RWPE1 (cell line): ENCODE results near the gene ABHD11.
"Not testable (repeated sequence)": the region's sequence is repeated elsewhere in the genome, so short reads cannot be mapped to it uniquely, and the experiment has no call there.

Source experiments
- CTCF ChIA-PET: fragments of 350-600 bp; sonication (Branson Sonifier 250); formaldehyde crosslinking; extraction: SDS; loops from one replicate; lab custom pipeline; 2021; lab: Yijun Ruan, JAX
- POLR2A ChIA-PET: fragments of 400-600 bp; formaldehyde crosslinking; extraction: SDS; loops from one replicate; lab custom pipeline; 2020; ENCODE audit warnings: antibody characterized with exemption; ENCODE audit not compliant: low non-redundant PET; lab: Yijun Ruan, JAX
- DNase-seq: peaks from one replicate; pipeline ENCODE4 v3.0.0; 2012; ENCODE audit warnings: low spot score
- H3K27ac ChIP-seq: fragments of 450-650 bp; 2 replicates; pipeline ENCODE4 v1.5.1; 2017
- TF ChIP-seq, protein P1 (sequence below): fragments of 450-650 bp; conservative IDR thresholded peaks from 2 replicates; pipeline ENCODE4 v1.5.1; 2017; ENCODE audit warnings: low read depth, mild to moderate bottlenecking

The ABHD11 gene

DNA sequence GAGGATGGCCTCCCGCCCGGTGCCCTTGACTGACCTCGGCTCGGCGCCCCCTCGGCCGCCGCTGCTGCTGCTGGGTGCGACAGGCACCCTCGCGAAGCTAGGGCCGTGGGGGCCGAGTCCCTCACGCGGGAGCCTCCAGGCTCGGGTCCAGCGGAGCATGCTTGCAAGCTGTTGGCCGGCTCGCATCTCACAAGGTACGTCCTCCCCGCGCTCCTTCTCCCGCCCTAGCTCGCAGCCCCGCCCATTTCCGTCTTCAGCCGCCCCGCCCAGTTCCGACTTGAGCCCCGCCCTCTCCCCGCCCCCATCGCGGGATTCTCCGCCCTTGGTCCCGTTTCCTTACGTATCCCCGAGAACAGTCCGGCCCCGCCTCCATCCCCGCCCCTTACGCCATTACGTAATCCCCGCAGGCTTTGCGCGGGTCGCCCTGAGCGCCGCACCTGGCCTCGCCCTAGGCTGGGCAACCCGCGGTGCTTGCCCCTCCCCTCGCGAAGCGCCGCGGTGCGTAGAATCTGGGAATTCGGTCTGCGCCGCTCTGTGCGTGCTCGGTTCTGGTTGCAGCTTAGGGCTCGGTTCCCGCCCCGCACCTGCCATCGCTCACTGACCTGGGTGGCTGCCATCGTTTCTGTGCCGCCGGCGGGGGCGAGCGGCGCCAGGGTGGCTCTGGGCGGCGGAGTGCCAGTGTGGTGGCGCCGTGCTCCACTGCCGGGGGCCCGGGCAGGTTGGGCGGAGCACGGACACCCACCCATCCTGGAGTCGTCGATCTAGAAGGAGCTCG is at the start of gene ABHD11:
Gene ABHD11, minus strand, starts transcription at position 191 of the 775 bp plus-strand sequence. Its CDS starts 32 bp downstream, at position 159.
- DNase-seq, result peak; percentile 97
- TF ChIP-seq, protein P1, sequence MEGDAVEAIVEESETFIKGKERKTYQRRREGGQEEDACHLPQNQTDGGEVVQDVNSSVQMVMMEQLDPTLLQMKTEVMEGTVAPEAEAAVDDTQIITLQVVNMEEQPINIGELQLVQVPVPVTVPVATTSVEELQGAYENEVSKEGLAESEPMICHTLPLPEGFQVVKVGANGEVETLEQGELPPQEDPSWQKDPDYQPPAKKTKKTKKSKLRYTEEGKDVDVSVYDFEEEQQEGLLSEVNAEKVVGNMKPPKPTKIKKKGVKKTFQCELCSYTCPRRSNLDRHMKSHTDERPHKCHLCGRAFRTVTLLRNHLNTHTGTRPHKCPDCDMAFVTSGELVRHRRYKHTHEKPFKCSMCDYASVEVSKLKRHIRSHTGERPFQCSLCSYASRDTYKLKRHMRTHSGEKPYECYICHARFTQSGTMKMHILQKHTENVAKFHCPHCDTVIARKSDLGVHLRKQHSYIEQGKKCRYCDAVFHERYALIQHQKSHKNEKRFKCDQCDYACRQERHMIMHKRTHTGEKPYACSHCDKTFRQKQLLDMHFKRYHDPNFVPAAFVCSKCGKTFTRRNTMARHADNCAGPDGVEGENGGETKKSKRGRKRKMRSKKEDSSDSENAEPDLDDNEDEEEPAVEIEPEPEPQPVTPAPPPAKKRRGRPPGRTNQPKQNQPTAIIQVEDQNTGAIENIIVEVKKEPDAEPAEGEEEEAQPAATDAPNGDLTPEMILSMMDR, result no peak
- CTCF ChIA-PET, result no interaction called here
- H3K27ac ChIP-seq, result peak within 1 kb of the TSS; percentile 93
- POLR2A ChIA-PET, result interaction anchor here (0.5 to 1.0 kb wide), 7 partner anchors 44 to 207 kb away, joined by 3 to 8 read pairs (median 4); no protein-coding TSS in a partner anchor

DNA sequence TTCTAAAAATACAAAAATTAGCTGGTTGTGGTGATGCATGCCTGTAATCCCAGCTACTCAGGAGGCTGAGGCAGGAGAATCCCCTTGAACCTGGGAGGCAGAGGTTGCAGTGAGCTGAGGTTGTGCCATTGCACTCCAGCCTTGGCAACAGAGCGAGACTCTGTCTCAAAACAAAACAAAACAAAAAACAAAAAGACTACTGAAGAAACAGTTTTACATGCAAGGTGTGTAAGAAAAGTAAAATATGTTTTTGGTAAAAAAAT is 49.1 kb upstream of the ABHD11 start:
- H3K27ac ChIP-seq, CTCF ChIA-PET: not testable (repeated sequence)

DNA sequence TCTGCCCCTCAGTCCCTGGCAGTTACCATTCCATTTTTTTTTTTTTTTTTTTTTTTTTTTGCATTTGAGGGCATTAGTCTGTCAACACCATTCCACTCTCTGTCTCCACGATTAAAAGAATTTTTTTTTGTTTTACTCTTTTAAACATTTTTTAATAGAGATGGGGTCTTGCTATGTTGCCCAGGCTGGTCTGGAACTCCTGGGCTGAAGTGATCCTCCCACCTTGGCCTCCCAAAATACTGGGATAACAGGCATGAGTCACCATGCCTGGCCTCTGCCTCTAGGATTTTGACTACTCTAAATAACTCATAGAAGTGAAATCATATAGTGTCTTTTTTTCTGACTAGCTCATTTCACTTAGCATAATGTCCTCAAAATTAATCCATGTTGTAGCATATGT is 48.0 kb upstream of the ABHD11 start:
- no peak overlapping the region for H3K27ac ChIP-seq
- CTCF ChIA-PET, result interaction anchor here (0.5 kb wide), 1 partner anchor 489 kb away, joined by 3 read pairs; no protein-coding TSS in a partner anchor
- DNase-seq, result no peak
- POLR2A ChIA-PET, result no interaction called here
- TF ChIP-seq, protein P1, result no peak

More for the DNA sequence above, 49.1 kb upstream of the ABHD11 start:
- POLR2A ChIA-PET, DNase-seq: not testable (repeated sequence)

GRCh38 chr7:73779517-73779916 is 40.9 kb upstream of the ABHD11 start:
- CTCF ChIA-PET, result no interaction called here
- POLR2A ChIA-PET, result no interaction called here
- DNase-seq, result no peak
- no peak overlapping the region for H3K27ac ChIP-seq
- TF ChIP-seq, protein P1, result no peak

DNA sequence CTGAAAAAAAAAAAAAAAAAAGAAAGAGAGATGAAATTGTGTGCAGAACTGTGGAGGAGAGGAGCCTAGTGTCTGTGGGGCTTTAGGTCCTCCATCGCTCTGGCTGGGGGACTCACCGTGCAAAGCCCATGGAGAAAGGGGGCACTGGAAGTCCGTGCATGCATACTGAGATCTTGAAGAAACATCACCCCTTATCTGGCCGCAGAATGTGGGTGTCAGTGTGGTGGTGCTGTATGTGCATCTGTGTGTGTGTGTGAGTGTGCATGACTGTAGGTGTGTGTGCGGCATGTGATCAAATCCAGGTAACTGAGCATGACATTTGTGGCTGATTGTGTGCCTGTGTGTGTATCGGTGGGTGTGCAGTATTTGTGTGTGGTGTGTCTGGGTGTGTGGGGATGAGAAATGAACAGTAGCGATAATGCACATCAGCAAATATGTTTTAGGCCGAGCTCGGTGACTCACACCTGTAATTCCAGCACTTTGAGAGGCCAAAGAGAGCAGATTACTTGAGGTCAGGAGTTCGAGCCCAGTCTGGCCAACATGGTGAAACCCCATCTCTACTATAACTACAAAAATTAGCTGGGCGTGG is 40.3 kb upstream of the ABHD11 start:
- ChIA-PET POLR2A (no interaction called here), CTCF (no interaction called here)
- TF ChIP-seq, protein P1, result no peak
- no peak overlapping the region for H3K27ac ChIP-seq
- no peak for DNase-seq

GRCh38 chr7:73774923-73775322 is 36.3 kb upstream of the ABHD11 start:
- ChIA-PET POLR2A (no interaction called here), CTCF (interaction anchor here (0.7 kb wide), 1 partner anchor 25 kb away, joined by 6 read pairs; no protein-coding TSS in a partner anchor)
- no peak for DNase-seq
- no peak overlapping the region for H3K27ac ChIP-seq
- TF ChIP-seq, protein P1, result no peak
